OCI-LY7 (cell line): ENCODE data around the gene GRN. TPM values are rescaled to one million over a fixed set of nuclear protein-coding genes. Genes with fewer than 3 reads are reported as not detected.

Source experiments
- BruUV-seq: library from RNA; stranded (reverse); fragments of 400-500 nt; replicated peaks from 2 replicates; lab custom pipeline; 2021; lab: Mats Ljungman, UMichigan
- CTCF ChIA-PET: fragments of 300-600 bp; sonication (Branson Sonifier 250); formaldehyde crosslinking; loops from one replicate; lab custom pipeline; 2022; ENCODE audit warnings: antibody characterized with exemption; ENCODE audit not compliant: unreplicated experiment; lab: Charles Lee
- POLR2A ChIA-PET: fragments of 300-600 bp; sonication (Branson Sonifier 250); formaldehyde crosslinking; loops from one replicate; lab custom pipeline; 2022; ENCODE audit warnings: antibody characterized with exemption; lab: Charles Lee
- DNase-seq: peaks from one replicate; pipeline ENCODE4 v3.0.0-alpha.2; 2015; ENCODE audit warnings: low spot score
- H2AFZ ChIP-seq: fragments of 200-600 bp; sonication (generic), shearing (Covaris generic); 2 replicates; pipeline ENCODE4 v1.6.1; 2014; ENCODE audit warnings: mild to moderate bottlenecking, antibody characterized with exemption, low read length, moderate library complexity
- H3K27ac ChIP-seq: fragments of 200-600 bp; sonication (generic); 2 replicates; pipeline ENCODE4 v1.5.1; 2014; ENCODE audit warnings: mixed run types, low read depth, mild to moderate bottlenecking, moderate library complexity, low read length, inconsistent platforms; ENCODE audit not compliant: poor library complexity, severe bottlenecking
- H3K36me3 ChIP-seq: fragments of 200-600 bp; sonication (generic); 2 replicates; pipeline ENCODE4 v1.6.1; 2014; ENCODE audit warnings: mild to moderate bottlenecking, antibody characterized with exemption, low read length, moderate library complexity, mixed read lengths; ENCODE audit not compliant: insufficient read depth
- H3K4me1 ChIP-seq: fragments of 200-600 bp; sonication (generic); 2 replicates; pipeline ENCODE4 v1.5.1; 2014; ENCODE audit warnings: mild to moderate bottlenecking, low read length; ENCODE audit not compliant: insufficient read depth, poor library complexity, severe bottlenecking
- H3K4me2 ChIP-seq: fragments of 200-600 bp; sonication (generic); 2 replicates; pipeline ENCODE4 v1.6.1; 2014; ENCODE audit warnings: mild to moderate bottlenecking, low read length
- H3K4me3 ChIP-seq: fragments of 200-600 bp; sonication (generic); 2 replicates; pipeline ENCODE4 v1.5.1; 2014; ENCODE audit warnings: mild to moderate bottlenecking, low read depth, low read length; ENCODE audit not compliant: poor library complexity, severe bottlenecking
- H3K79me2 ChIP-seq: fragments of 200-600 bp; sonication (generic); 2 replicates; pipeline ENCODE4 v1.6.1; 2016; ENCODE audit warnings: low read depth, mild to moderate bottlenecking, low read length, moderate library complexity, mixed read lengths; ENCODE audit not compliant: insufficient read depth
- H3K9me2 ChIP-seq: fragments of 200-600 bp; sonication (generic); 2 replicates; pipeline ENCODE4 v1.6.1; 2016; ENCODE audit warnings: mild to moderate bottlenecking, low read length, mixed read lengths; ENCODE audit not compliant: insufficient read depth
- H3K9me3 ChIP-seq: fragments of 200-600 bp; sonication (generic); 2 replicates; pipeline ENCODE4 v1.6.1; 2014; ENCODE audit warnings: mild to moderate bottlenecking, mixed run types, low read length, mixed read lengths
- H4K20me1 ChIP-seq: fragments of 200-600 bp; sonication (generic); 2 replicates; pipeline ENCODE4 v1.6.1; 2014; ENCODE audit warnings: mild to moderate bottlenecking, antibody characterized with exemption, low read length, moderate library complexity, mixed read lengths; ENCODE audit not compliant: insufficient read depth
- EZH2phosphoT487 ChIP-seq: fragments of 200-600 bp; sonication (generic); IDR thresholded peaks from 2 replicates; pipeline ENCODE4 v1.6.1; 2018; ENCODE audit warnings: low read depth, borderline replicate concordance, mild to moderate bottlenecking, mixed run types, antibody characterized with exemption, low read length, moderate library complexity, mixed read lengths
- intact Hi-C: fragments of 100-400 bp; cut with micrococcal nuclease; formaldehyde crosslinking; loops from one replicate; pipeline ENCODE4 v1.10.0; 2022; ENCODE audit not compliant: unreplicated experiment
- total RNA-seq, 2 experiments: library from RNA; depleted of rRNA in 1 of 2; stranded (reverse); fragments of >200 nt in 1 of 2; shearing (Covaris generic) in 1 of 2; gene quantifications; 2 replicates each; pipeline ENCODE4 v1.2.3, GENCODE V29; 2014 to 2022
- TF ChIP-seq, protein P1 (sequence below): fragments of 200-600 bp; sonication (generic); conservative IDR thresholded peaks from 2 replicates; pipeline ENCODE4 v1.5.1; 2014; ENCODE audit warnings: mild to moderate bottlenecking, antibody characterized with exemption, low read length, moderate library complexity, mixed read lengths

The GRN gene
- total RNA-seq, 2 experiments from 2014 or later, result 203 to 247 TPM

DNA sequence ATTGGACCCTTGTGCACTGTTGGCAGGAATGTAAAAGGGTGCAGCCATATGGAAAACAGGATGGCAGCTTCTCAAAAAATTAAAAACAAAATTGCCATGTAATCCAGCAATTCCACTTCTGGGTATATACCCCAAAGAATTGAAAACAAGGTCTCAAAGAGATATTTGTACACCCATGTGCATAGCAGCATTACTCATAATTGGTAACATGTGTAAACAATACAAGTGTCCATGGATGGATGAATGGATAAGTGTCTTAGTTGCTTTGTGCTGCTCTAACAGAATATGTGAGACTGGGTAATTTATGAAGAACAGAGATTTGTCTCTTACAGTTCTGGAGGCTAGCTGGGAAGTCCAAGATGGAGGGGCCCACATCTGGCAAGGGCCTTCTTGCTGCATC, 40.5 kb upstream of the GRN start:
- H3K9me2 ChIP-seq, result 0 out of 2 replicates have a peak, but pooled peaks cover 3% of the 10 kb centered on the region
- intact Hi-C loops, result no loop called here
- no peak overlapping the region for H3K27ac ChIP-seq
- no peaks in the 10 kb centered on the region for H4K20me1 ChIP-seq
- H3K9me3 ChIP-seq, result no peaks in the 10 kb centered on the region
- no peak for DNase-seq
- no peaks in the 10 kb centered on the region for H3K79me2 ChIP-seq
- POLR2A ChIA-PET, result no interaction called here
- CTCF ChIA-PET, result no interaction called here
- no peak for TF ChIP-seq EZH2phosphoT487
- TF ChIP-seq, protein P1, sequence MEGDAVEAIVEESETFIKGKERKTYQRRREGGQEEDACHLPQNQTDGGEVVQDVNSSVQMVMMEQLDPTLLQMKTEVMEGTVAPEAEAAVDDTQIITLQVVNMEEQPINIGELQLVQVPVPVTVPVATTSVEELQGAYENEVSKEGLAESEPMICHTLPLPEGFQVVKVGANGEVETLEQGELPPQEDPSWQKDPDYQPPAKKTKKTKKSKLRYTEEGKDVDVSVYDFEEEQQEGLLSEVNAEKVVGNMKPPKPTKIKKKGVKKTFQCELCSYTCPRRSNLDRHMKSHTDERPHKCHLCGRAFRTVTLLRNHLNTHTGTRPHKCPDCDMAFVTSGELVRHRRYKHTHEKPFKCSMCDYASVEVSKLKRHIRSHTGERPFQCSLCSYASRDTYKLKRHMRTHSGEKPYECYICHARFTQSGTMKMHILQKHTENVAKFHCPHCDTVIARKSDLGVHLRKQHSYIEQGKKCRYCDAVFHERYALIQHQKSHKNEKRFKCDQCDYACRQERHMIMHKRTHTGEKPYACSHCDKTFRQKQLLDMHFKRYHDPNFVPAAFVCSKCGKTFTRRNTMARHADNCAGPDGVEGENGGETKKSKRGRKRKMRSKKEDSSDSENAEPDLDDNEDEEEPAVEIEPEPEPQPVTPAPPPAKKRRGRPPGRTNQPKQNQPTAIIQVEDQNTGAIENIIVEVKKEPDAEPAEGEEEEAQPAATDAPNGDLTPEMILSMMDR, result no peak
- no TSS peak for BruUV-seq
- no peak overlapping the region for H2AFZ ChIP-seq
- H3K4me3 ChIP-seq, result no peak overlapping the region
- no peak overlapping the region for H3K4me2 ChIP-seq
- H3K36me3 ChIP-seq, result no peaks in the 10 kb centered on the region
- H3K4me1 ChIP-seq, result peaks cover 15% of the 10 kb centered on the region

DNA sequence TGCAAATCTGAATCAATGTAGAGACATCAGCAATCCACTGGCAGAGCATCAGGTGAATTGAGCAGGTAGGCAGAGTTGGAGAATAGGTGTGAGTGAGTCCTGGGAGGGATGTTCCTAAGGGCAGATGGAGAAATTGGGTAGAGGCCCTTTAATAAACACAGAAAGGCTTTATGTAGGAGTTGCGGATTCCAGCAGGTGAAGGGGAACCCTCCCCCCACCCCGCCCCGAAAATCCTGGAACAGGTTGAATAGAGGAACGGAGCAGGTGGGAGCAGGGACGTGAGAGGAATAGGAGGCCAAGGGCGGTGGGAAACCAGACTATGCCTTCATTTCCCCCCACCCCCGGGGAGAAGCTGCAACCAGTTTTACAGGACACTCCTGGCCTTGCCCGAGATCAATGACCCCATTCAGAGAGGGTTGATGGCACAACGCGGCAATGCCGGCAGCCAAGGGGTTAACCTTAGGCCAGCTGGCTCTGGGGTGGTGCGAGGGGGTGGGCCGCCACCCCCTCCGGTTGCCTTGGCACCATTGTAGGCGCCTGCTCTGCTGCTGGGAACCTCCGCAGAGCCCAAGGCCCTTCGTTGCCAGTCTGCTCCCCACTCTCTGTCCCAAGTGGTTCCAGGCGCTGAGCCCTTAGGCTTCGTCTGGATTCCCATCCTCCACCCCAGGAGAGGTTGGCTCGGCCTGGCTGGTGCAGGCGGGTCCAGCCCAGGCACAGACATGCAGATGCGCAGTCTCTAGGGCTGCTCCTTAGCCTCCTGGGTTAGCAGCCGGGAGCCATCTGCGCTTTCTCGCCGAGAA, 37.5 kb upstream of the GRN start:
- CTCF ChIA-PET, result no interaction called here
- no peaks in the 10 kb centered on the region for H3K9me3 ChIP-seq
- H4K20me1 ChIP-seq, result no peaks in the 10 kb centered on the region
- no peak overlapping the region for H3K27ac ChIP-seq
- H2AFZ ChIP-seq, result no peak overlapping the region
- no peak overlapping the region for H3K4me3 ChIP-seq
- H3K9me2 ChIP-seq, result no peaks in the 10 kb centered on the region
- no peaks in the 10 kb centered on the region for H3K36me3 ChIP-seq
- no peak for TF ChIP-seq EZH2phosphoT487
- DNase-seq, result no peak
- BruUV-seq, result no TSS peak
- peaks cover 19% of the 10 kb centered on the region for H3K4me1 ChIP-seq
- no peaks in the 10 kb centered on the region for H3K79me2 ChIP-seq
- POLR2A ChIA-PET, result no interaction called here
- peak overlapping the region; percentile 38 for H3K4me2 ChIP-seq
- intact Hi-C loops, result no loop called here

DNA sequence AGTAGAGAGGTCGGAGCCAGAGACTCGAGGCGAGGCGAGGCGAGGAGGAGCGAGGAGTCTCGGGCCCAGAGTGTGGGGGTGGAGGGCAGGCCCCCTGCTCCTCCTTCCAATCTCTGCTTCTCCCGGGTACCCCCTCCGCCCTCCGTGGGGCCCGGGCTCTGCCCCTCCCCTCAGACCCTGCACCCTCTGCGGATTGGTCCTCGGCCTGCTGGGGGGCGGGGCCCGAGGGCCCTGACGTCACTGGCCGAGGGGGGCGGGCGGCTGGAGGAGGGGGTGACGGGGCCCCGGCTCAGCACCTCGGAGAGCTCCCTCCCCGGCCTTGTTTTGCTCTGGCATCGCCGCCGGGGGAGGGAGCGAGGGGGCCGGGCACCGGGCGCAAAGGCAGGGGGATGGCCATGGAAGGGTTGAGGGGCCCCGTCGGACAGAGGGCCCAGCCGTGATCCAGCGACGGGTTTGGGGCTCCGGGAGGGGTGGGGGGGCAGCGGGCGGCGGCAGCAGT, 36.7 kb upstream of the GRN start, which contains the start of gene RUNDC3A:
Gene RUNDC3A, plus strand, starts transcription at position 282 of the 499 bp plus-strand sequence. CDS start 232 bp downstream, outside the sequence.
- Histone ChIP-seq H3K36me3 (no peaks in the 10 kb centered on the region), H3K9me2 (no peaks in the 10 kb centered on the region), H2AFZ (no peak within 1 kb of the TSS), H4K20me1 (no peaks in the 10 kb centered on the region), H3K27ac (no peak within 1 kb of the TSS), H3K4me2 (peak within 1 kb of the TSS; percentile 72), H3K9me3 (no peaks in the 10 kb centered on the region), H3K4me3 (peak within 1 kb of the TSS; percentile 58), H3K79me2 (no peaks in the 10 kb centered on the region), H3K4me1 (peaks cover 19% of the 10 kb centered on the region)
- ChIA-PET POLR2A (interaction anchor here (0.6 kb wide), 1 partner anchor 63 kb away, joined by 3 read pairs; no protein-coding TSS in a partner anchor), CTCF (no interaction called here)
- peak; percentile 81 for DNase-seq
- intact Hi-C loops, result no loop called here
- no peak for TF ChIP-seq EZH2phosphoT487
- TF ChIP-seq, protein P1, result no peak
- BruUV-seq, result no TSS peak
